ENCODE measurements around the gene CLCN6. TPM values are rescaled to one million over a fixed set of nuclear protein-coding genes. Genes with fewer than 3 reads are reported as not detected.

CLCN6 gene
- total and polyA plus RNA-seq, 2 experiments from 2014 or later = 14.1 to 23.6 TPM

- Histone ChIP-seq H3K27ac (no peak overlapping the region), H3K4me3 (no peak overlapping the region), H3K9me3 (ENCODE audit: low read depth) (no peaks in the 10 kb centered on the region), H3K79me2 (peaks cover 65% of the 10 kb centered on the region), H3K4me1 (ENCODE audit: insufficient read depth) (no peaks in the 10 kb centered on the region), H4K20me1 (ENCODE audit: insufficient read depth, poor library complexity, severe bottlenecking) (peaks cover 47% of the 10 kb centered on the region), H2AFZ (no peak overlapping the region), H3K4me2 (no peak overlapping the region), H3K36me3 (replicated peaks; ENCODE audit: insufficient read depth, low read depth) (no peaks in the 10 kb centered on the region), H3K9me2 (replicated peaks; ENCODE audit: insufficient read depth) (no peaks in the 10 kb centered on the region), H3K27me3 (no peaks in the 10 kb centered on the region)
- DNase-seq (ENCODE audit: low spot score) = no peak
- WGBS (ENCODE audit: low lambda C conversion rate, missing lambda C conversion rate) = 96% methylated on average over 5 of the region's 5 CpGs
- TF ChIP-seq EZH2phosphoT487 (IDR thresholded peaks at IDR 0.05; ENCODE audit: low read depth, severe bottlenecking, unreplicated experiment) (no peak), EZH2 (IDR thresholded peaks at IDR 0.05; ENCODE audit: borderline replicate concordance) (no peak)
- TF ChIP-seq, protein P1, sequence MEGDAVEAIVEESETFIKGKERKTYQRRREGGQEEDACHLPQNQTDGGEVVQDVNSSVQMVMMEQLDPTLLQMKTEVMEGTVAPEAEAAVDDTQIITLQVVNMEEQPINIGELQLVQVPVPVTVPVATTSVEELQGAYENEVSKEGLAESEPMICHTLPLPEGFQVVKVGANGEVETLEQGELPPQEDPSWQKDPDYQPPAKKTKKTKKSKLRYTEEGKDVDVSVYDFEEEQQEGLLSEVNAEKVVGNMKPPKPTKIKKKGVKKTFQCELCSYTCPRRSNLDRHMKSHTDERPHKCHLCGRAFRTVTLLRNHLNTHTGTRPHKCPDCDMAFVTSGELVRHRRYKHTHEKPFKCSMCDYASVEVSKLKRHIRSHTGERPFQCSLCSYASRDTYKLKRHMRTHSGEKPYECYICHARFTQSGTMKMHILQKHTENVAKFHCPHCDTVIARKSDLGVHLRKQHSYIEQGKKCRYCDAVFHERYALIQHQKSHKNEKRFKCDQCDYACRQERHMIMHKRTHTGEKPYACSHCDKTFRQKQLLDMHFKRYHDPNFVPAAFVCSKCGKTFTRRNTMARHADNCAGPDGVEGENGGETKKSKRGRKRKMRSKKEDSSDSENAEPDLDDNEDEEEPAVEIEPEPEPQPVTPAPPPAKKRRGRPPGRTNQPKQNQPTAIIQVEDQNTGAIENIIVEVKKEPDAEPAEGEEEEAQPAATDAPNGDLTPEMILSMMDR (IDR thresholded peaks at IDR 0.05; ENCODE audit: poor library complexity) = no peak
Measured at GRCh38 chr1:11813021-11813420, 7.0 kb downstream of the CLCN6 start.

DNA sequence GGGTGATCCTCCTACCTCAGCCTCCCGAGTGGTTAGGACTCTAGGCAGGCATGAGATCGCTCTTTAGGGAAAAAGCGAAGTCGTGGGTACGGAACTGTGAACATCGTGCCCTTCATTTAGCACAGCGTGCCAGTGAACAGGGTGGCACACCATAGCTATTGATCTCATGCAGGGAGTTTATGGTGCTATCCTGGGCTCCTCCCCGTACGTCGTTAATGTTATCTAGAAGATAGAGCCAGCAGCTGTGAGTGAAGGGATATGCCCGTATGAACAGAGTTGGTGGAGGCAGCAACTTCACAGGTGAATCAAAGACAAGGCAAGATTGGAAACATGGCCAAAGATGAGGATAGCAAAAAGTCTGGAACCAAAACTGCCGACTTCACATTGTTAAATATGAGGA is 11.2 kb downstream of the CLCN6 start:
- no peaks in the 10 kb centered on the region for H3K9me3 ChIP-seq (ENCODE audit: low read depth)
- TF ChIP-seq EZH2 (IDR thresholded peaks at IDR 0.05; ENCODE audit: borderline replicate concordance) (no peak), EZH2phosphoT487 (IDR thresholded peaks at IDR 0.05; ENCODE audit: low read depth, severe bottlenecking, unreplicated experiment) (no peak)
- TF ChIP-seq, protein P1 (IDR thresholded peaks at IDR 0.05; ENCODE audit: poor library complexity) = no peak
- no peak overlapping the region for H3K27ac ChIP-seq
- H3K4me1 ChIP-seq (ENCODE audit: insufficient read depth) = peaks cover 10% of the 10 kb centered on the region
- no peaks in the 10 kb centered on the region for H3K9me2 ChIP-seq (replicated peaks; ENCODE audit: insufficient read depth)
- peaks cover 25% of the 10 kb centered on the region for H3K79me2 ChIP-seq
- H3K36me3 ChIP-seq (replicated peaks; ENCODE audit: insufficient read depth, low read depth) = no peaks in the 10 kb centered on the region
- H4K20me1 ChIP-seq (ENCODE audit: insufficient read depth, poor library complexity, severe bottlenecking) = peaks cover 28% of the 10 kb centered on the region
- H2AFZ ChIP-seq = no peak overlapping the region
- no peak overlapping the region for H3K4me3 ChIP-seq
- no peak overlapping the region for H3K4me2 ChIP-seq
- WGBS (ENCODE audit: low lambda C conversion rate, missing lambda C conversion rate) = 94% methylated on average over 12 of the region's 12 CpGs
- DNase-seq (ENCODE audit: low spot score) = no peak
- H3K27me3 ChIP-seq = no peaks in the 10 kb centered on the region

DNA sequence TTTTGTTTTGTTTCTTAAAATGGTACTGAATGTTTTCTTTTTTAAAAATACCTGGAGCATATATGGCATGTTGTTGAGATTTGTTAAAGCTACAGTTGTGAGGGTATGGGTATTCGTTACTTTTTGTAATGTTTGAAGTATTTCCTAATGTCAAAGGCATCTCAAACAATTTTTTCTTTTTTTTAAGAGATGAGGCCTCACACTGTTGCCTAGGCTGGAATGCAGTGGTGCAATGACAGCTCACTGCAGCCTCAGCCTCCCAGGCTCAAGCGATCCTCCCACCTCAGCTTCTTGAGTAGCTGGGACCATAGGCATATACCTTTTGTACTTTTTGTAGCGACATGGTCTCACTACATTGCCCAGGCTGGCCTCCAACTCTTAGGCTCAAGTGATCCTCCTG is 16.1 kb downstream of the CLCN6 start:
- Histone ChIP-seq H3K4me3 (no peak overlapping the region), H4K20me1 (ENCODE audit: insufficient read depth, poor library complexity, severe bottlenecking) (peaks cover 3% of the 10 kb centered on the region), H3K27me3 (no peaks in the 10 kb centered on the region), H3K27ac (peak overlapping the region; percentile 39), H3K79me2 (no peaks in the 10 kb centered on the region), H3K9me2 (replicated peaks; ENCODE audit: insufficient read depth) (no peaks in the 10 kb centered on the region), H3K9me3 (ENCODE audit: low read depth) (no peaks in the 10 kb centered on the region), H3K36me3 (replicated peaks; ENCODE audit: insufficient read depth, low read depth) (no peaks in the 10 kb centered on the region), H3K4me2 (no peak overlapping the region), H2AFZ (no peak overlapping the region), H3K4me1 (ENCODE audit: insufficient read depth) (peaks cover 10% of the 10 kb centered on the region)
- TF ChIP-seq, protein P1 (IDR thresholded peaks at IDR 0.05; ENCODE audit: poor library complexity) = no peak
- no peak for TF ChIP-seq EZH2 (IDR thresholded peaks at IDR 0.05; ENCODE audit: borderline replicate concordance)
- TF ChIP-seq EZH2phosphoT487 (IDR thresholded peaks at IDR 0.05; ENCODE audit: low read depth, severe bottlenecking, unreplicated experiment) = no peak
- 95% methylated on average over 3 of the region's 3 CpGs for WGBS (ENCODE audit: low lambda C conversion rate, missing lambda C conversion rate)
- no peak for DNase-seq (ENCODE audit: low spot score)
